Measurements from ENCODE around the gene MCL1.

DNA sequence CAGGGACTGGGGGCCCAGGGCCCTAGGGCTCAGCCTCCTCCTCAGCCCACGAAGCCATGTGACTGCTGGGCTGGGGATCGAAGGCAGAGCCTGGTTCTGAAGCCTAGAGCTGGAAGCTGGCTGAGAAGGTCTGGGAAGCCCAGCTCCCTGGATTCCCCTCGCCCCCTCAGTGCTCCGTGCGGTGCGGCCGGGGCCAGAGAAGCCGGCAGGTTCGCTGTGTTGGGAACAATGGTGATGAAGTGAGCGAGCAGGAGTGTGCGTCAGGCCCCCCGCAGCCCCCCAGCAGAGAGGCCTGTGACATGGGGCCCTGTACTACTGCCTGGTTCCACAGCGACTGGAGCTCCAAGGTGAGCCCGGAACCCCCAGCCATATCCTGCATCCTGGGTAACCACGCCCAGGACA is 21.1 kb downstream of the MCL1 start:
- TF ChIP-seq, protein P1, sequence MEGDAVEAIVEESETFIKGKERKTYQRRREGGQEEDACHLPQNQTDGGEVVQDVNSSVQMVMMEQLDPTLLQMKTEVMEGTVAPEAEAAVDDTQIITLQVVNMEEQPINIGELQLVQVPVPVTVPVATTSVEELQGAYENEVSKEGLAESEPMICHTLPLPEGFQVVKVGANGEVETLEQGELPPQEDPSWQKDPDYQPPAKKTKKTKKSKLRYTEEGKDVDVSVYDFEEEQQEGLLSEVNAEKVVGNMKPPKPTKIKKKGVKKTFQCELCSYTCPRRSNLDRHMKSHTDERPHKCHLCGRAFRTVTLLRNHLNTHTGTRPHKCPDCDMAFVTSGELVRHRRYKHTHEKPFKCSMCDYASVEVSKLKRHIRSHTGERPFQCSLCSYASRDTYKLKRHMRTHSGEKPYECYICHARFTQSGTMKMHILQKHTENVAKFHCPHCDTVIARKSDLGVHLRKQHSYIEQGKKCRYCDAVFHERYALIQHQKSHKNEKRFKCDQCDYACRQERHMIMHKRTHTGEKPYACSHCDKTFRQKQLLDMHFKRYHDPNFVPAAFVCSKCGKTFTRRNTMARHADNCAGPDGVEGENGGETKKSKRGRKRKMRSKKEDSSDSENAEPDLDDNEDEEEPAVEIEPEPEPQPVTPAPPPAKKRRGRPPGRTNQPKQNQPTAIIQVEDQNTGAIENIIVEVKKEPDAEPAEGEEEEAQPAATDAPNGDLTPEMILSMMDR (conservative IDR thresholded peaks at IDR 0.05 in 1 of 2, IDR thresholded peaks at IDR 0.05 in 1 of 2; ENCODE audit: low read depth in 1 of 2, low read length in 2 of 2): no peak
- no peak for TF ChIP-seq EZH2 (IDR thresholded peaks at IDR 0.05; ENCODE audit: low read length, missing control alignments)
